HG02970 (cell line): Measurements from ENCODE around the gene TMEM30A.

Experiments
- ATAC-seq: cut with Tn5 transposase; IDR thresholded peaks from one replicate; pipeline ENCODE4 v1.9.1; 2021; ENCODE audit warnings: mild to moderate bottlenecking, moderate library complexity, moderate number of reproducible peaks; ENCODE audit not compliant: unreplicated experiment, low FRiP score

The TMEM30A gene

GRCh38 chr6:75296811-75297779 lies 12.5 kb upstream of the TMEM30A start:
- ATAC-seq, result no peak

GRCh38 chr6:75292555-75292954 lies 8.0 kb upstream of the TMEM30A start:
- ATAC-seq, result no peak

GRCh38 chr6:75291744-75292143 lies 7.2 kb upstream of the TMEM30A start:
- no peak for ATAC-seq

GRCh38 chr6:75291331-75291730 lies 6.7 kb upstream of the TMEM30A start:
- no peak for ATAC-seq

- no peak for ATAC-seq
Measured at GRCh38 chr6:75290136-75290945, 5.7 kb upstream of the TMEM30A start.

GRCh38 chr6:75288023-75288422 lies 3.4 kb upstream of the TMEM30A start:
- ATAC-seq, result no peak

GRCh38 chr6:75287424-75287823 lies 2.8 kb upstream of the TMEM30A start:
- no peak for ATAC-seq

- ATAC-seq, result no peak
Measured at GRCh38 chr6:75286955-75287354, 2.4 kb upstream of the TMEM30A start.

GRCh38 chr6:75285283-75285639 lies 669 bp upstream of the TMEM30A start:
- ATAC-seq, result peak; percentile 5

- no peak for ATAC-seq
Measured at GRCh38 chr6:75283907-75284631, 523 bp downstream of the TMEM30A start.

GRCh38 chr6:75282706-75283105 lies 1.9 kb downstream of the TMEM30A start:
- no peak for ATAC-seq

- ATAC-seq, result no peak
Measured at GRCh38 chr6:75281653-75282052, 2.9 kb downstream of the TMEM30A start.

- ATAC-seq, result no peak
Measured at GRCh38 chr6:75280131-75280855, 4.3 kb downstream of the TMEM30A start.

GRCh38 chr6:75279418-75279817 lies 5.2 kb downstream of the TMEM30A start:
- no peak for ATAC-seq

- ATAC-seq, result no peak
Measured at GRCh38 chr6:75278474-75279077, 6.0 kb downstream of the TMEM30A start.

GRCh38 chr6:75275067-75275466 lies 9.5 kb downstream of the TMEM30A start:
- no peak for ATAC-seq

- ATAC-seq, result no peak
Measured at GRCh38 chr6:75273009-75273408, 11.6 kb downstream of the TMEM30A start.

GRCh38 chr6:75272145-75272840 lies 12.3 kb downstream of the TMEM30A start:
- ATAC-seq, result no peak

GRCh38 chr6:75268988-75269354 lies 15.6 kb downstream of the TMEM30A start:
- ATAC-seq, result no peak
